ENCODE results near the gene MGAT3. TPM values are rescaled to one million over a fixed set of nuclear protein-coding genes. Genes with fewer than 3 reads are reported as not detected.

The MGAT3 gene
- total RNA-seq, 1 experiment from 2014 or later, result 0.90 TPM

DNA sequence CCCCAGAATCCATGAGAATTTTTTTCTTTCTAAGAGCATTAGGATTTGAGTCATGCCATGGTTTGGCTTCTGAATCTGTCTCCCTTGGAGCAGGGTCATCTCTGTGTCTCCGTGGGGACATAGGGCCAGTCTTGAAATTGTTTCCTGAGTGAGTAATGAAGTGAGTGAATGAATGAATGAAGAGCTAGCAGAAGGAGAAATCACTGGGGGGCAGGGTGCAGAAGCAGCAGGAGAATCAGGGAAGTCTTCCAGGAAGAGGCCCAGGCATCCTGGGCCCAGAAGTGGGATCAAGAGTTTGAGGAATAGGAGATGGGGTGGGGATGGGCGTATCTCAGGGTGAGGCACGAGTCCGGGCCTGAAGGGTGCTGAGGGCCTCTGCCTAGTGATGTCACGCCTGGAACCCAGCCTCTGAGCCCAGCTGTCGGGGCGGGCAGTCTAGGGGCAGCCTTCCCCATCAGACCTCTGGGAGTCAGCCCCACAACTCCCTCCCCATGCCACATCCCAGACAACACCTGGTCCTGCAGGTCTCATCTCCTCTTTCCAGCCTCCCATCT is 12.5 kb upstream of the MGAT3 start:
- in situ Hi-C loops (cut with HindIII; ENCODE audit: low pct_unique_long_range_greater_than_20kb, low sequenced_read_pairs), result no loop called here

DNA sequence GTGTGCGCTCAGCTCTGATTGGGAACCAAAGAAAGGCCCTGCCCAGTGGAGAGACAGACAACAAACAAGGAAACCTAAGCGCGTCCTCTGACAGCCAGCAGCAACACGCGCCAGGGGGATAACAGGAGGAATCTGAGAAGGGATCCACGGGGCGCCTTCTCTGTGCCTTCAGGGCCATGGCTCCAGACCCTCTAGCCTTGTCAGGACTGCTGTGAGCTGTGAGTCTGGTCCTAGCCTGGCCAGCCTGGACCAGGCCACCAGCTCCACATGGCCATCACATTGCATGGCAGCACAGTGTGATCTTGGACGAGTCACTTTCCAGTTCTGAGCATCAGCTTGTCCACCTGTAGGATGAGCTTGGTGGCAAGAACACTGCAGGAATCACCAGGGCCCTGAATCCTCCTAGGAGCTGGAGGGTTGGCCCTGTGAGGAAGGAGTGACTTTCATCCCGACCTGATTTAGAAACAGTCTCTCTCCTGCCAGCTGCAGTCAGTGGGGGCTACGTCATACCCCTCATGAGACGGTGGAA is 11.8 kb upstream of the MGAT3 start:
- in situ Hi-C loops (cut with HindIII; ENCODE audit: low pct_unique_long_range_greater_than_20kb, low sequenced_read_pairs), result no loop called here

More for the DNA sequence above, 12.5 kb upstream of the MGAT3 start:
- DNase-seq (ENCODE audit: low read depth, low spot score), result no peak

DNA sequence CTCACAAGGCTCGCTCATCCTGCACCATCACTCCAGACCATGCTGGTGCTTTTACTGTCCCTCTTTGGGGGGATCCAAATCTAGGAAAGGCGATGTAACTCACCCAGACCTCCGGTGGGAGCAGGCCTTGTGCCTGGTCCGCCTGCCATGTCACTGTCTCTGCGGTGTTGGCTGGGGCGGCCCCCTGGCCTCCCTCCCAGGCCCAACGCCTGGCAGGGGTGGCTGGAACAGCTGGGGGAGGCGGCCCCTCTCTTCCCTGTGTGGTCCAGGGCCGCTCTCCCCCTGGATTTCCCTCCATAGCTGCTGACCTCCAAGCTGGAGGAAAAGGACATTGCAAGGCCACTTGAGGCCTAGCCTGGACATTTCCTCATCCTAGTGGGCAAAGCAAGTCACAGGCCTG is 11.1 kb upstream of the MGAT3 start:
- in situ Hi-C loops (cut with HindIII; ENCODE audit: low pct_unique_long_range_greater_than_20kb, low sequenced_read_pairs), result no loop called here
- no peak for DNase-seq (ENCODE audit: low read depth, low spot score)

More for the DNA sequence above, 11.8 kb upstream of the MGAT3 start:
- no peak for DNase-seq (ENCODE audit: low read depth, low spot score)

DNA sequence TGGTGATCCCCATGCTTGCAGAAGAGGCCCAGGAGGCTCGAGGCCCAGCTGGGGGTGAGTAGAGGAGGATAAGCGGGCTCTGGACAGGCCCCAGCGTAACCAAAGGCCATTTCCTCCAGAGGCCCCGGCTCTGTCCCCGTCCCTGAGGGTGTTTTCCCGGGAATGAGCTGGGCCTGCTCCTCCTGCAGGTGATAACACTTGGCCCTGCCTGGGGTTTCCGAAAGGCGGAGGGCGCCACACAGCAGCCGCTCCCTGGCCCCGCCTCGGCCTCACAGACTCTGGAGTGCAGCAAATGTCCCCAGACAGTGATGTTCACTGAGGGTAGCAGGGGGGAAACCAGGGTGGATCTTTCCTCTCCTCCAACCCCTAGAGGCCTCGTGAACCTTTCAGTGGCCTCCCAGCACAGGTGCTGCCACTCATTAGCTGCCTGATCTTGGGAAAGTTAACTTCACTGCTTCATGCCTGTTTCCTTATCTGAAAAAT is 10.5 kb upstream of the MGAT3 start:
- DNase-seq (ENCODE audit: low read depth, low spot score), result no peak
- in situ Hi-C loops (cut with HindIII; ENCODE audit: low pct_unique_long_range_greater_than_20kb, low sequenced_read_pairs), result no loop called here

DNA sequence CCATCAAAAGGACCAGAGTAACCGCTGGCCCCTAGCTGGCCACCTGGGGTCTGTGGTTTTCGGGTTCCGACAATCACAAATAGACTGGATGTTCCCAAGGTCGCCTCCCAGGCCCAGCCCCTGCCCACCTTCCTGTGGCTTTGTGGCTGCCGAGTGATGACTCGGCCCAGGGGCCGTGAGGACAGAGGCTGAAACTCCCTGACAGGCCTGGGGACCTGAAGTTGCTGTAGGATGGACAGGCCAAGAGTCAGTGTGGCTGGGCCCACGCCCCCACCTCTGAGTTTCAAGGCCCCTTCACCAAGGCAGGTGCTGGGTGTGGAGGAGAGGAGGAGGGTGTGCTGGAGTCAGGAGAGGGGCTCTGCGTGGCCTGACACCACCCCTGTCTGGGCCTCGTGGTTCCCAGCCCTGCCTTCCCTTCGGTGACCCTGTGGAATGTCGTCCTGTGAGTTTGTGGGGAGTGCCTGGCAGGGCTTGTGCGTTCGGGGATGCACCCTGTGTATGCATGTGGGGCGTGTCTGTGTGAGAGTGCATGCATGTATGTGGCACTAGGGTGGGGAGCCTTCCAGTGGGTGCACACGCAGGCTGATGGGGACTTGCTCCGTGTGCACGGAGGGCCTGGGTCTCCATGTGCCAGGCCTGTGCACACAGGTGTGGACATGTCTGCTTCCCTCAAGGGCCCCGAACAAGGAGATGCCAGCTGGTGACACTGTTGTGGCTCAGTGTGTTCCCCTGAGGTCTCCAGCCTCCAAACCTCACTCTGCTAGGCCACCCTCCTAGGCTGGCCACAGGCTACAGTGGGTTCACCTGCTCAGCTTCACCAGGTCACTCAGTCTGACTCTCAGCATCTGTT is 8.4 kb upstream of the MGAT3 start:
- in situ Hi-C loops (cut with HindIII; ENCODE audit: low pct_unique_long_range_greater_than_20kb, low sequenced_read_pairs), result no loop called here
- DNase-seq (ENCODE audit: low read depth, low spot score), result no peak

DNA sequence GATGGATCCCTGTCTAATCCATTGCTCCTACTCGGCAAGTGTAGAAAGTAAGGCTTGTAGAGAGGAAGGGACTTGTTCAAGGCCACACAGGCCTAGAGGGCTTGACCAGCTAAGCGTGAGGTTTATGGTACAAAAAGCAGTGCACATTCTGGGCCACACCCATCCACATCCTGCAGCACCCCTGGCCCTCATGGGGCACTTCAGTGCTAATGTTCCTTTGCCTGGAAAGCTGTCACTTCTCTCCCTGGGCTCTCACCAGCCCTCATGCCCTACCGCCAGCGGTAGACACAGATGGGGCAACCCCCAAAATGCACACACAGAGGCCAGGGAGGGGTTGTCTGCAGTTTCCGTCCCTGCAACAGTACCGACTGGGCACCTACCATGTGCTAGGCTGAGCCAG is 7.1 kb upstream of the MGAT3 start:
- in situ Hi-C loops (cut with HindIII; ENCODE audit: low pct_unique_long_range_greater_than_20kb, low sequenced_read_pairs), result no loop called here
- no peak for DNase-seq (ENCODE audit: low read depth, low spot score)

DNA sequence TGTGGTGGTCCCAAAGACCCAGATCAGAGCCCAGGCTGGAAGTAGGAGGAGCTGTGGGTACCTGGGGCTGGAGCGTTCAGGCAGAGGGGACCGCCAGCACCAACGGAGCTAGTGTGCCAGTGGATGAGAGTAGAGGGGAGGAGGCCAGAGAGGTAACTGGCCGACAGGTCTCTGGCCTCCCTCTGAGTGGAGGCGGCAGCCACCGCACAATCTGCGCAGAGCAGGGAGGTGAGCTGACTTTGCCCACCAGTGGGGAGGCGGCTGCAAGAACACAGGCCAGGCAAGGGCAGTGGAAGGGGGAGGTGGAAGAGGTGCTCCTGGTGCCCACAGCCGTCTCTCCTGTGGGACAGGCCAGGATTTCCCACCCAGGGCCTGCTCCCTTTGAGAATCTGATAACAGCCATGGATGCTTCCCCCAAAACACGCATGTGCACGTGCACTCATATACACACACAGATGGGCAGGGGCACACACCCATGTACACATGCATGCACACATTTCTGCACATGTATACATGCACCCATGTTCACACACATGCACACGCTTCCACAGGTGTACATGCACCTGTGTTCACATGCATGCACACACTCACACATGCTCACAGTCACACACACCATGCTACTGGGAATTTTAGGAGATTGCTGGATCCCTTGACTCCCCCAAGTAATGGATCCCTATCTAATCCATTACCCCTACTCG is 6.4 kb upstream of the MGAT3 start:
- no peak for DNase-seq (ENCODE audit: low read depth, low spot score)
- in situ Hi-C loops (cut with HindIII; ENCODE audit: low pct_unique_long_range_greater_than_20kb, low sequenced_read_pairs), result no loop called here

DNA sequence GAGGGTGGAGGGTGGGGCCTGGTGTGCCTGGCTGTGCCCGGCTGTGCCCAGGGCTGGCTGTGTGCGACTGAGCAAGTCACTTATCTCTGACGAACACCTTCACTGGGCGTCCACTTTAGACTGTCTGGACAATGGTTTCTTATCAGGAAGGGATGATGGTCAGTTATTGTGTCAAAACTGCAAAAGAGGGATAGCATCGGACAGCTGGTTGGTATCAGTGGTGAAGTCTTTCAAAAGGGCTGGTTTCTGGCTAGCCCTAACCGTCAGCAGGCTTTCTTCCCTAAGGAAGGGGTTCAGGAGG is 4.1 kb upstream of the MGAT3 start:
- in situ Hi-C loops (cut with HindIII; ENCODE audit: low pct_unique_long_range_greater_than_20kb, low sequenced_read_pairs), result no loop called here
- DNase-seq (ENCODE audit: low read depth, low spot score), result no peak

DNA sequence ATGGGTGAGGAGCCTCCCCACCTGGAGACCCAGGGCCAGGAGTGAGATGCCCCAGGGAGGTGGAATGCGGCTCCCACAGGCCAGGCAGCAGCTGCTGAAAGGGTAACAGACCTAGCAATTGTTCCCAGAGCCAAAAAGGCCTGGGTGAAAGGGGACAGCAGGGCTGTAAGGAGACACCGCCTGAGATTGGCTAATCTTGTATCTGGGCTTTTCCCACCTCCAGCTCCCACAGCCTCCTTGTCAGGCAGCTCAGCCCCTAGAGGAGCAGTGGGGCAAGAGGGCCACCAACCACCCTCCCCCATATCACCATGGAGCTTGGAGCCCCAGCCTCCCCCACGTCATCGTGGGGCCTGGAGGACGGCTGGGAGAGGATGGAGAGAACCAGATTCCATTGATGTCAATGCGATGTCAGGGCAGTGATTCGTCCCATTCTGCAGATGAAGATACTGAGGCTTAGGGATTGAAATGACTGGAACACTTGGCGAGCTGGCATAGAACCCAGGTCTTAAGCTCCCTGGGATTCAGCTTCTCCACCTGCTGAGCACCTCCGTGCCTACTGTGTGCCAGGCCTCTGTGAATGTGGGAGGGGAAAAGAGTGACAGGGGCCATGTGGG is 2.9 kb upstream of the MGAT3 start:
- no peak for DNase-seq (ENCODE audit: low read depth, low spot score)
- in situ Hi-C loops (cut with HindIII; ENCODE audit: low pct_unique_long_range_greater_than_20kb, low sequenced_read_pairs), result no loop called here

DNA sequence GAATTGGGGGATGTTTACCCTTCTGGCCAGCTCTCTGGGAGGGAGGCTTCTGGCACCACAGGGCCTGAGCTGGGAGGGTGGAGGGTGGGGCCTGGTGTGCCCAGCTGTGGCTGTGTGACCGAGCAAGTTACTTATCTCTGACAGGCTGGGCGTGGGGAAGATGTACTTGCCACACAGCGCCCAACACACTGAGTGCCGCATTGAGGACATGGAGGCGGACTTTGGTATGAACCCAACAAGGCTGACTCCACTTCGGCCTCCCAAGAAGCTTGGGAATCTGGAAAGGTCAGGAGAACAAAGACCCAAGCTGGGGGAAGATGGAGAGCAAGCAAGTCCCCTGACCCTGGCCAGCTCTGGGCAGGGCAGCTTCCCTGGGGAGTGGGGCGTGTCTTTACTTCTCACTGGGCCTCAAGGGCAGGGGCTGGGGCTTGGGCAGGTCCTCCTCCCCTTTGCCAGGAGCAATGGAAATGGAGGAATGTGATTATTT is 2.4 kb upstream of the MGAT3 start:
- in situ Hi-C loops (cut with HindIII; ENCODE audit: low pct_unique_long_range_greater_than_20kb, low sequenced_read_pairs), result no loop called here

DNA sequence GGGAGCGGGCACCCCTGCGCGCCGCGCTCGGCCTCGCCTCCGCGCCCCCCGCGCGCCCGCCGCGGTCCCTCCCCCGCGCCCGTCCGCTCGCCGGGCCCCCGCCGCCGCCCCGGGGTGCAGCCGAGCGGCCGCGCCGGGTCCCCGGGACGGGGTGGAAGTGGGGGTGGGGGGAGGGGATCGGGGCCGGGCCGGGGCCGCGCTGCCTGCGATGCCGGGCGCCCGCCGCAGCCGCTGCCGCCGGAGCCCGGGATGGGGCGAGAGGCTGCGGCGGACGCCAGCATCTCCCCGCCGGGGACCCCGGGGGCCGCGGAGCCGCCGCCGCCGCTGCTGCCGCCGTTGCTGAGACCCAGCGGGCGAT is 365 bp downstream of the MGAT3 start:
- in situ Hi-C loops (cut with HindIII; ENCODE audit: low pct_unique_long_range_greater_than_20kb, low sequenced_read_pairs), result no loop called here
- no peak for DNase-seq (ENCODE audit: low read depth, low spot score)

More for the DNA sequence above, 2.4 kb upstream of the MGAT3 start:
- DNase-seq (ENCODE audit: low read depth, low spot score), result peak; percentile 30

DNA sequence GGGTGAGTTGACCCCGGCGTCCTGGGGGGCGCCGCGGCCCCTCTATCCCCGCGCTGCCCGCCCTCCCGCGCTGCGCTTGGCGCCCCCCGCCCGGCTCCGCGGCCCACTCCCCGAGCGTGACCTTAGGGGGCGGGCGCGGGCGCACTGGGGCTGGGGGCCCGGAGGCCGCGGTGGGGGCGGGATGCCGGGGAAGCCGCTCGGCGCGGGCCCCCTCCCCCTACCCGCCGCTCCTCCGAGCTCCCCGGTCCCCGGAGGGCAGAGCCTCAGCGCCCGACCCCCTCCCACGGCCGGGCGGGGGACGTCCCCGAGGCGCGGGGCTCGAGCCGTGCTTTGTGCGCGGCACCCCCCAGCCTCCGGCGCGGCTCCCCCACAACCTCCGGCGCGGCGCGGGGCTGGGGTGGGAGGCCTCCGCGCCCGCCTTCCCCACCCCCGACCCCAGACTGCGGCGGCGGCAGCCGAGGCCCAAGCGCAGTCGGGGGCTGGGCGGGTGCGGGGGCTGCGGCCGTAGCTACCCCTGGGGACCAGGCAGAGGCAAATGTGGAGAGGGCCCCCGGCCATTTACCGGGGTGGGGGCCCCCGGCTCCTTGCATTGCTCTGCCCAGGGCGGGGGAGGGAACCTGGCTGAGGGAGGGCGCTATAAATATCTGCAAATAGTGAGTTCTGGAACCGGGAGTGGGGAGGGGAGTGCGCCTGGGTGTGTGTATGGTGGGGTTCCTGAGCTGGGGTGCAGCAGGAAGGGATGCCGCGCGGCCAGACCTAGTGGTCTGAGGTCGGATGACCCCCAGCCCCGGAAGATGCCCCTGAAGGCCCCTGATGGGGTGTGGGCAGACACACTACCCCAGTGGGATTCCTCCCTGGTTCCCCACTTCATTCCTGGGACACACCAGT is 988 bp downstream of the MGAT3 start:
- in situ Hi-C loops (cut with HindIII; ENCODE audit: low pct_unique_long_range_greater_than_20kb, low sequenced_read_pairs), result no loop called here

DNA sequence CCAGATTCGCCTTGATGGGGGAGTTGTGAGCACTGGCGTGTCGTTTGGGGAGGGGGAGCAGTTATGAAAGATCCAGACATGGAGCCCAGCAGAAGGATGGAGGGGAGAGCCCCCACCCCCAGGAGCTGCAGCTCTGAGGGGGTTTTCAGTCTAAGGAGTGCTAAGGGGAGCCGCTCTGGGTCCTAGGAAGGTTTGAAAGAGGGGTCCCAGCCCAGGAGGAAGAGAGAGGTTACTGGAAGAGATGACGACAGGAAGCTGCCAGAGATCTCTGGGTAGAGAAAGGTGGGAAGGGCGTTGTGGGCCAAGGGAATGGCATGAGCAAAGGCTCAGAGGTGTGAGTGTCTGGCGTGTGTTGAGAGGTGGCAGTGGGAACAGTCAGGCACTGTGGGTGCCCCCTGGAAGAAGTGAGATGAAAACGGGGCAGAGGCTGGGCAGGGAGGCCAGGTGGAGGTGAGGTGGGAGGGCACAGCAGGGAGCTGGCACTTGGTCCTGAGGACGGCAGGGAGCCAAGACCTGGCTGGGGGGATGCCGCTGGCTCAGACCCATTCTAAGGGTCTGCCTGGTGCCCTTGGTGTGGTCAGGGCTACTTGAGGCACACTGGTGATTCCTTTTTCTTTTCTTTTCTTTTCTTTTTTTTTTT is 1.8 kb downstream of the MGAT3 start:
- no peak for DNase-seq (ENCODE audit: low read depth, low spot score)
- in situ Hi-C loops (cut with HindIII; ENCODE audit: low pct_unique_long_range_greater_than_20kb, low sequenced_read_pairs), result no loop called here

More for the DNA sequence above, 988 bp downstream of the MGAT3 start:
- DNase-seq (ENCODE audit: low read depth, low spot score), result no peak

DNA sequence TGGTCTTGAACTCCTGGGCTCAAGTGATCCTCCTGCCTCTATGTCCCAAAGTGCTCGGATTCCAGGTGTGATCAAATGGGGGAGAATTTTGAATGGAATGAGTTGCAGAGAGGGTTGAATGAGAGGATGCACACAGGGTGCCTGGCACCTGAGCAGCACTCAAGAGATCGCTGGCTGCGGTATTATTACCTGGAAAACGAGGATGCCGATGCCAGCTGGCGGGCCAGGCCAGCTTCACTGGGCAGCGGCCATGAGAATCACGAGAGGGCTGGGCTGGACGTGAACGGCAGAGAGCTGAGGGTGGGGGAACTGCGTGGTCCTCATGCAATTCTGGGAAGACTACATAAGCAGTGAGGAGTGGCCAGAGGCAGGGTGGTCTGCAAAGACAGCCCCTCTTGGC is 2.9 kb downstream of the MGAT3 start:
- DNase-seq (ENCODE audit: low read depth, low spot score), result no peak
- in situ Hi-C loops (cut with HindIII; ENCODE audit: low pct_unique_long_range_greater_than_20kb, low sequenced_read_pairs), result no loop called here

DNA sequence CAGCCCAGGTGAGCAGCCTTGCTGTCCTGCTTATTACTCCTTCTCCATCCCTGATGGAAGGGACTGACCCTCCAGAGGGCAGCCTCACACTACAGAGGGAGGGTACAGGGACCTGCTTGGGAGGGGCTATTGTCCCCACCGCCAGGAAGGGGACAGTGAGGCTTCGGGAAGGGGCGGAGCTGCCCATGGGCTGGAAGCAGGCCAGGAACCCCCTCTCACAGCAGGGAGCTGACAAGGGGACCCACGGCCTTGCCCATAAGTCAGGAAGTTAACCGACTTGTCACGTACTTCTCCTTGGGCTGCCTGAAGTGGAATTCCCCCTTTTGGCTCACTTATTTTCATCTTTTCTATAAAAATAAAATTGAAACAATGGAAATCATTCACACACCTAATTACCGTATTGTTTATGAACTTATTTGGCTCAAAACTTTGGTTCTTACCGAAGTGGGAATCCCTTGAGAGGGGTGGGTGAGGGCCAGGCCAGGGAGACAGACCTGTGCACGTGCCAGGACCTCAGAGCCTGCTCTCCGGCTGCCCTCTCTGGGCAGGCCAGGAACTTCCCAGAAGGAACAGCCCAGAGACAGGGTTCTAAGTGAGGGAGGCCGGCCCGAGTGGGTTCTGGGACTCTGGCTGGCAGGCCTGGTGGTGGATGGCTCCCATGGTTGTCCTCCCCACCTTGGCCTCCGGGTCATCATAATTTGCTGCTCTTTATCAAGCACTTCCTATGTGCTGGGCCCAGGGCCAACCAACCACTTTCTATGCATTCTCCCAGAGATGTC is 5.8 kb downstream of the MGAT3 start:
- in situ Hi-C loops (cut with HindIII; ENCODE audit: low pct_unique_long_range_greater_than_20kb, low sequenced_read_pairs), result no loop called here
- no peak for DNase-seq (ENCODE audit: low read depth, low spot score)

DNA sequence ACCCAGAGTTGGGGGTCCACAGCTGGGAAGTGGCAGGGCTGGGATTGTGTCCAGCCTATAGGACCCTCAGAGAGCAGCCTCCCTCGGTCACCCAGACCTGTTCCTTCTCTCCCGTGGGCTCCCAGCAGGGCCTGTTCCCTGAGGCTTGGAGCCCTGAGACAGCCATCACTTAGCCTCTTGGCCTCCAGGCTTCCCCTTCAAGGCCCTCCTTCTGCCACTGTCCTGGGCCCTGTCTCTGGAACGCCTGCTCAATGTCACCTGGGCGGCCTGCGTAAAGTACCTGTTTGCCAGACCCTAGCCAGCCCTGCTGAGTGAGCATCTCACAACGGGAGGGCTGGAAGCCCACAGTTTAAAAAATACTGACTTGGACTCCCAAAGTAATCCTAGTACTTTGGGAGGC is 6.5 kb downstream of the MGAT3 start:
- DNase-seq (ENCODE audit: low read depth, low spot score), result no peak
- in situ Hi-C loops (cut with HindIII; ENCODE audit: low pct_unique_long_range_greater_than_20kb, low sequenced_read_pairs), result no loop called here
